Sigmoid colon (tissue), 4 donors: Measurements from ENCODE around the gene IGSF21.

Experiments used
- POLR2A ChIP-seq, 2 donors: fragments of 450-650 bp; IDR thresholded peaks; one replicate each; pipeline ENCODE4 v1.6.1; 2016; ENCODE audit warnings: antibody characterized with exemption in 2 of 2, mild to moderate bottlenecking in 2 of 2, moderate library complexity in 2 of 2
- POLR2AphosphoS5 ChIP-seq, 4 donors: sonication (generic); formaldehyde crosslinking; IDR thresholded peaks; one replicate each; pipeline ENCODE4 v1.6.1; 2017; ENCODE audit warnings: antibody characterized with exemption in 4 of 4

DNA sequence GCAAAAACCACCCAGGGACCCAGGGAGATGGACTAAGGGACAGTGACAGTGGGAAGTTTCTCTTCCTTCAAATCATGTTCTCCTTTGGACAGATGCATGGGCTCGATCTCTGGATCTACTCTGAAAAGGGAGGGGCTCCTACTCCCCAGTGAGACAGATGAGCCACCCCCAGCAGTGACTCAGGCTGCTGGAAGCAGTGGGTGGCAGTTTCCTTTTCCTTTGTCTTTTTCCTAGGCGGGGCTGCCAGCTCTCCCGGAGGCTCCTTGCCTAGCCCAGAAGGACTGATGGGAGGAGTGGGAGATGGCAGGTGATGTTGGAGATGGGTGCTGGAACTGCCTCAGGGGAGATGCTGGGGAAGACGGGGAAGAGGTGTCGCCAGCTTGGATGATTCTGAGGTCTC lies 41.0 kb upstream of the IGSF21 start:
- TF ChIP-seq POLR2A (IDR thresholded peaks at IDR 0.05): no peak
- TF ChIP-seq POLR2AphosphoS5 (IDR thresholded peaks at IDR 0.05): no peak
